NOMO-1 treated with DMSO at 0.1 percent for 48 hours (cell line): ENCODE results near the gene SESN1.

Experiments
- DNase-seq: peaks from one replicate; lab custom pipeline; 2025; ENCODE audit not compliant: unreplicated experiment; lab: John Stamatoyannopoulos, UW

Gene SESN1

GRCh38 chr6:108942556-108943492 lies 151.8 kb downstream of the SESN1 start:
- no peak for DNase-seq

GRCh38 chr6:108941859-108942258 lies 152.8 kb downstream of the SESN1 start:
- no peak for DNase-seq

GRCh38 chr6:108941281-108941680 lies 153.4 kb downstream of the SESN1 start:
- DNase-seq: no peak

- no peak for DNase-seq
These were observed 153.9 kb downstream of the SESN1 start for GRCh38 chr6:108940741-108941140.

GRCh38 chr6:108937170-108937569 lies 157.5 kb downstream of the SESN1 start:
- no peak for DNase-seq
